GM18858 (cell line): ENCODE measurements around the gene APPL2.

ENCODE experiments used
- ATAC-seq: cut with Tn5 transposase; IDR thresholded peaks from one replicate; pipeline ENCODE4 v1.9.1; 2021; ENCODE audit not compliant: unreplicated experiment

The APPL2 gene

GRCh38 chr12:105235732-105236476 is at the start of gene APPL2:
APPL2 (minus strand) TSS chr12:105236174; CDS start chr12:105236012, 162 bp downstream.
- peak; percentile 63 for ATAC-seq

- no peak for ATAC-seq
Measured at GRCh38 chr12:105285378-105285777, 49.4 kb upstream of the APPL2 start.

GRCh38 chr12:105281694-105282049 is 45.7 kb upstream of the APPL2 start:
- no peak for ATAC-seq

- no peak for ATAC-seq
Measured at GRCh38 chr12:105280966-105281693, 45.2 kb upstream of the APPL2 start.

- no peak for ATAC-seq
Measured at GRCh38 chr12:105279460-105280056, 43.6 kb upstream of the APPL2 start.

GRCh38 chr12:105278043-105278697 is 42.2 kb upstream of the APPL2 start:
- ATAC-seq = no peak

GRCh38 chr12:105275997-105276733 is 40.2 kb upstream of the APPL2 start:
- no peak for ATAC-seq

- ATAC-seq = no peak
Measured at GRCh38 chr12:105274571-105274970, 38.6 kb upstream of the APPL2 start.

GRCh38 chr12:105273601-105274000 is 37.6 kb upstream of the APPL2 start:
- ATAC-seq = no peak

GRCh38 chr12:105272814-105273416 is 36.9 kb upstream of the APPL2 start:
- ATAC-seq = no peak

- no peak for ATAC-seq
Measured at GRCh38 chr12:105272152-105272551, 36.2 kb upstream of the APPL2 start.

GRCh38 chr12:105271364-105271763 is 35.4 kb upstream of the APPL2 start:
- ATAC-seq = no peak

GRCh38 chr12:105270671-105271255 is 34.8 kb upstream of the APPL2 start:
- ATAC-seq = no peak

- no peak for ATAC-seq
Measured at GRCh38 chr12:105267711-105268110, 31.7 kb upstream of the APPL2 start.

- ATAC-seq = no peak
Measured at GRCh38 chr12:105264771-105265170, 28.8 kb upstream of the APPL2 start.

GRCh38 chr12:105262461-105263184 is 26.6 kb upstream of the APPL2 start:
- ATAC-seq = no peak

GRCh38 chr12:105261010-105261409 is 25.0 kb upstream of the APPL2 start:
- ATAC-seq = no peak

- ATAC-seq = no peak
Measured at GRCh38 chr12:105259226-105259625, 23.3 kb upstream of the APPL2 start.

- ATAC-seq = no peak
Measured at GRCh38 chr12:105257321-105257728, 21.4 kb upstream of the APPL2 start.
